Esophagus squamous epithelium (tissue), 5 donors: Measurements from ENCODE around the gene TMTC1. TPM values are rescaled to one million over a fixed set of nuclear protein-coding genes. Genes with fewer than 3 reads are reported as not detected.

Experiments
- DNase-seq: peaks from one replicate; lab custom pipeline; 2025; lab: John Stamatoyannopoulos, UW
- H3K27ac ChIP-seq, 4 donors: fragments of 200-600 bp; sonication (generic); one replicate each; pipeline ENCODE4 v1.5.1; 2016 to 2019; ENCODE audit warnings: mild to moderate bottlenecking in 1 of 4
- H3K27me3 ChIP-seq, 4 donors: fragments of 200-600 bp; sonication (generic); 1 replicate in 3 of 4; 2 replicates in 1 of 4; pipeline versions ENCODE4 v1.5.1 to v1.6.0; 2017 to 2021; ENCODE audit warnings: antibody characterized with exemption in 1 of 4
- H3K36me3 ChIP-seq, 3 donors: fragments of 200-600 bp; sonication (generic); one replicate each; pipeline ENCODE4 v1.5.1; 2016 to 2019
- H3K4me1 ChIP-seq, 3 donors: fragments of 200-600 bp; sonication (generic); one replicate each; pipeline ENCODE4 v1.5.1; 2017 to 2019
- H3K4me3 ChIP-seq, 4 donors: fragments of 200-600 bp; sonication (generic); 1 replicate in 3 of 4; 2 replicates in 1 of 4; pipeline ENCODE4 v1.5.1; 2016 to 2019; ENCODE audit warnings: mild to moderate bottlenecking in 2 of 4, moderate library complexity in 1 of 4
- H3K9me3 ChIP-seq, 3 donors: fragments of 200-600 bp; sonication (generic); one replicate each; pipeline ENCODE4 v1.5.1; 2016 to 2019
- POLR2A ChIP-seq, 4 donors: fragments of 450-650 bp; IDR thresholded peaks; one replicate each; pipeline ENCODE4 v1.6.1; 2017; ENCODE audit warnings: antibody characterized with exemption in 4 of 4, mild to moderate bottlenecking in 4 of 4, moderate library complexity in 3 of 4
- WGBS, 2 donors: methylation state at CpG; one replicate each; pipeline ENCODE4 v1.1.5; 2018; 5-methylcytosine and 5-hydroxymethylcytosine counted together
- intact Hi-C: fragments of 100-400 bp; cut with DNase I; formaldehyde crosslinking; loops from one replicate; pipeline ENCODE4 v1.15.0; 2022
- total RNA-seq, 4 donors: library from RNA; depleted of rRNA; stranded (reverse); fragments of >200 nt; gene quantifications; one replicate each; pipeline ENCODE4 v1.1.0, GENCODE V29; 2016
- TF ChIP-seq, protein P1 (sequence below), 6 experiments: fragments of 450-650 bp in 4 of 6; fragments of 200-600 bp in 2 of 6; sonication (generic) in 2 of 6; IDR thresholded peaks; one replicate each; pipeline ENCODE4 v1.5.1; 2016 to 2019; ENCODE audit warnings: antibody characterized with exemption in 6 of 6, mild to moderate bottlenecking in 4 of 6, moderate library complexity in 4 of 6
- donor health status: DM: yes; HTN: yes; CAD: no.

Gene TMTC1
- total RNA-seq, 4 donors from 2014 or later: 2.5 to 31.9 (median 14.7) TPM

- Histone ChIP-seq H3K27me3 (no peaks in the 10 kb centered on the region), H3K4me3 (no peak overlapping the region), H3K4me1 (peaks cover 0 to 7% (median 0%) of the 10 kb centered on the region in 3 donors), H3K9me3 (no peaks in the 10 kb centered on the region), H3K36me3 (no peaks in the 10 kb centered on the region), H3K27ac (no peak overlapping the region)
- intact Hi-C loops: no loop called here
- no peak for DNase-seq
- TF ChIP-seq, protein P1, sequence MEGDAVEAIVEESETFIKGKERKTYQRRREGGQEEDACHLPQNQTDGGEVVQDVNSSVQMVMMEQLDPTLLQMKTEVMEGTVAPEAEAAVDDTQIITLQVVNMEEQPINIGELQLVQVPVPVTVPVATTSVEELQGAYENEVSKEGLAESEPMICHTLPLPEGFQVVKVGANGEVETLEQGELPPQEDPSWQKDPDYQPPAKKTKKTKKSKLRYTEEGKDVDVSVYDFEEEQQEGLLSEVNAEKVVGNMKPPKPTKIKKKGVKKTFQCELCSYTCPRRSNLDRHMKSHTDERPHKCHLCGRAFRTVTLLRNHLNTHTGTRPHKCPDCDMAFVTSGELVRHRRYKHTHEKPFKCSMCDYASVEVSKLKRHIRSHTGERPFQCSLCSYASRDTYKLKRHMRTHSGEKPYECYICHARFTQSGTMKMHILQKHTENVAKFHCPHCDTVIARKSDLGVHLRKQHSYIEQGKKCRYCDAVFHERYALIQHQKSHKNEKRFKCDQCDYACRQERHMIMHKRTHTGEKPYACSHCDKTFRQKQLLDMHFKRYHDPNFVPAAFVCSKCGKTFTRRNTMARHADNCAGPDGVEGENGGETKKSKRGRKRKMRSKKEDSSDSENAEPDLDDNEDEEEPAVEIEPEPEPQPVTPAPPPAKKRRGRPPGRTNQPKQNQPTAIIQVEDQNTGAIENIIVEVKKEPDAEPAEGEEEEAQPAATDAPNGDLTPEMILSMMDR (IDR thresholded peaks at IDR 0.05): no peak
- TF ChIP-seq POLR2A (IDR thresholded peaks at IDR 0.05): no peak
- WGBS, 2 donors: 90 to 92% methylated on average over 5 of the region's 5 CpGs
Measured at GRCh38 chr12:29694002-29694401, 89.7 kb downstream of the TMTC1 start.

DNA sequence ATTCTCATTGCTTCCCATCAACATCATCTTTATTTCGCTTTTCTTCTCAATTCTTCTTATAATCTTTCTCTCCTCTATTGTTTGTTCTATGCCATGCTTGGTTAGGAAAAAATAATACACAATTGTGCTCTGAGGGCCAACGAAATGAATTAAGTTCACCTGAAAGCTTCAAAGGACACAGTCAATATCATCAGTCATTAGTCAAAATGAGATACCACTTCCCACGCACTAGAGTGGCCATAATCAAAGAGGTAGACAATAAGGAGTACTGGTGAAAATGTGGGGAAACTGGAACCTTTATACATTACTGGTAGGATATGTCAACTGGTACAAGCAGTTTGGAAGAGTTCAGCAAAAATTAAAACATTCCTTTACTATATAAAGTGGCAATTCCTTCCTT, 91.5 kb downstream of the TMTC1 start:
- H3K9me3 ChIP-seq: no peaks in the 10 kb centered on the region
- peaks cover 0 to 7% (median 0%) of the 10 kb centered on the region in 3 donors for H3K4me1 ChIP-seq
- DNase-seq: no peak
- no peak overlapping the region for H3K4me3 ChIP-seq
- intact Hi-C loops: no loop called here
- no peak overlapping the region for H3K27ac ChIP-seq
- H3K36me3 ChIP-seq: no peaks in the 10 kb centered on the region
- no peaks in the 10 kb centered on the region for H3K27me3 ChIP-seq
- WGBS, 2 donors: 63 to 71% methylated on average over 3 of the region's 3 CpGs
- no peak for TF ChIP-seq POLR2A (IDR thresholded peaks at IDR 0.05)
- TF ChIP-seq, protein P1 (IDR thresholded peaks at IDR 0.05): no peak

- Histone ChIP-seq H3K4me3 (no peak overlapping the region), H3K36me3 (no peaks in the 10 kb centered on the region), H3K27ac (no peak overlapping the region), H3K4me1 (peaks cover 0 to 7% (median 0%) of the 10 kb centered on the region in 3 donors), H3K27me3 (no peaks in the 10 kb centered on the region), H3K9me3 (no peaks in the 10 kb centered on the region)
- DNase-seq: no peak
- TF ChIP-seq, protein P1 (IDR thresholded peaks at IDR 0.05): no peak
- no peak for TF ChIP-seq POLR2A (IDR thresholded peaks at IDR 0.05)
- intact Hi-C loops: no loop called here
- 58 to 59% methylated on average over 7 of the region's 7 CpGs for WGBS, 2 donors
Measured at GRCh38 chr12:29691161-29691854, 92.4 kb downstream of the TMTC1 start.

DNA sequence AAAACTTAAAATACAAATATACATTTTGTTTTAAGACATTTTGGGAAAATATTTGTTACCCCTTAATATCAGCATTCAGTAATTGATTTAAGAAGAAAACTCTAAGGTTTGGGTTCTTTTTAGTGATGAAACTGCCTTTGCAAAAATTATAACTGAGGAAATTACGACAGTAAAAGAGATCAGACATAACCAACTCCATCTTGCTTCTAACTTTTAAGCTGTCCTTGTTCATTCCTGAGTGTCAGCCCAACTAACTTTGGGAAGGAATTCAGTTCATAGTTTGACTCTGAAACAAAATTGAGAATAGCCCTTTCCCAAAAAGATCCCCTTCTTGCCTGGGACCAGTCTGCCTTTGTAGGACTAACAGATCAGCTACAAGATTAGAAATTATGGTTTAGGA, 93.0 kb downstream of the TMTC1 start:
- no peaks in the 10 kb centered on the region for H3K9me3 ChIP-seq
- intact Hi-C loops: no loop called here
- H3K4me1 ChIP-seq: peaks cover 0 to 7% (median 0%) of the 10 kb centered on the region in 3 donors
- WGBS, 2 donors: 79 to 88% methylated on average over 1 of the region's 1 CpG
- H3K27me3 ChIP-seq: no peaks in the 10 kb centered on the region
- no peak overlapping the region for H3K4me3 ChIP-seq
- H3K27ac ChIP-seq: no peak overlapping the region
- TF ChIP-seq, protein P1 (IDR thresholded peaks at IDR 0.05): no peak
- no peak for TF ChIP-seq POLR2A (IDR thresholded peaks at IDR 0.05)
- no peak for DNase-seq
- H3K36me3 ChIP-seq: no peaks in the 10 kb centered on the region

DNA sequence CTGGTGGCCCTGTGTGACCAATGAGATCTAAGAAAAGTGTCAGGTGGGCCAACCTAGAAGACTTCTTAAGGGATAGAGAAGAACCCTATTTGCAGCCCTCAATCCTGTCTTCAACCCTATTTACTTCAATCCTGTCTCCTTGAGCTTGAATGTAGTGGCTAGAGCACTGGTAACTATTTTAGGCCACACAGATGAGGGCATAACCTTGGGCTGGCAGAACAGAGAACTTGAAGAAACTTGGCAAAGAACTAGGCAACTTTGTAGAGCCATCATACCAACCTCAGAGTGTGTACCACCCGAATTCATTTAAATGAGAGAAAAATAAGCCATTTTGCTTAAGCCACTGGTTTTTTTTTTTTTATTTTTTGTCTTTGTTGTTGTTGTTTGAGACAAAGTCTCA, 94.8 kb downstream of the TMTC1 start:
- TF ChIP-seq, protein P1 (IDR thresholded peaks at IDR 0.05): no peak
- intact Hi-C loops: no loop called here
- Histone ChIP-seq H3K4me1 (peaks cover 0 to 7% (median 0%) of the 10 kb centered on the region in 3 donors), H3K36me3 (no peaks in the 10 kb centered on the region), H3K27ac (no peak overlapping the region), H3K4me3 (no peak overlapping the region), H3K9me3 (no peaks in the 10 kb centered on the region), H3K27me3 (no peaks in the 10 kb centered on the region)
- WGBS, 2 donors: 93 to 100% methylated on average over 1 of the region's 1 CpG
- DNase-seq: no peak
